Measurements from ENCODE around the gene ACKR4.
"Not testable (repeated sequence)": the region's sequence is repeated elsewhere in the genome, so short reads cannot be mapped to it uniquely, and the experiment has no call there.

The ACKR4 gene

DNA sequence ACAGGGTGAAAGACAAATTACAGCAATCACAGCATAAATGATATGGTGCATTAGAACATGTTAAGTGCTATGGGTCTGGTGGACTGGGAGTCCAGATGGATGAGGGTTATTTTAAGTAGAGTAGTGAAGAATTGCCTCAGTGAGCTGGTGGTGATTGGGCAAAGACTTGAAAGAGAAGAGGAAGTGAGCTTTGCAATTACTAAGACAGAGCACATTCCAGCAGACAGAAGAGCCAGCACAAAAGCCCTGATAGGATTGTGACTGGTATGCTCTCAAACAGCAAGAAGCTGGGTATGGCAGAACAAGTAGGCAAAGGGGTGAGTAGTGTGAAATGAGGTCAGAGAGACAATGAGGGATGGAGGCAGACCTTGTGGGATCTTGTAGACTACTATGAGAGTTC lies 2.1 kb upstream of the ACKR4 start:
- no peak for DNase-seq

DNA sequence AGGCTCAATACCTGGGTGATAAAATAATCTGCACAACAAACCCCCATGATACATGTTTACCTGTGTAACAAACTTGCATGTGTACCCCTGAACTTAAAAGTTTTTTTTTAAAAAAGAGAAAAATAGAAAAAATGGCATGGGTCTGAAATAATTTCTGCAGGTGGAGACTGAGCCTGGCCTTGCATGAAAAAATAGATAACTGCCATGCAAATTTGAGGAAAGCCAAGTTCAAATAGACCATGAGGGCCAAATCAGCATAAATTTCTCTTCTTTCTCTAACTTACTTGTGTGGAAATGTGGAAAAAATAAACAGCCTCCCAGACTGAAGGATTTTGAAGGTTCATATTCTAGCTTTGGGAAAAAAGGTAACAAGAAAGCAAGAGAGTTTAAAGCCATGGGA lies 744 bp upstream of the ACKR4 start:
- no peak for DNase-seq

DNA sequence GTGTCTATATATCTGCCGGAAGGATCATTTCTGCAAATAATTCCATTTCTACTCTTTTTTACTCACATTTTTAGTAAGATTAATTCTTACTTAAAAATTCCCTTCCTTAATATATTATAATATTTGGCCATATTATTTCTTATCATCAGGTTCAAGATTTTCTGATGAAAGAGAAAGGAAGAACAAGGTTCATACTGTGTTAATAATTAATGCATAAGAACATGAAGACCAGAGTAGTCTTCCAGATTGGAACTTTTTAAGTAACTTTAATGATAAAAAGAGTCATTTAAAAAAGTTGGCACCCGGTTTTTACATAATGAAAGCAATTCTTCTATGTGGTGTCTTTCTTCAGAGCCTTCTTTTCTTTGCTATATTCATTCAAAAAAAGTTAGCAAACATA lies 590 bp downstream of the ACKR4 start:
- DNase-seq: no peak

DNA sequence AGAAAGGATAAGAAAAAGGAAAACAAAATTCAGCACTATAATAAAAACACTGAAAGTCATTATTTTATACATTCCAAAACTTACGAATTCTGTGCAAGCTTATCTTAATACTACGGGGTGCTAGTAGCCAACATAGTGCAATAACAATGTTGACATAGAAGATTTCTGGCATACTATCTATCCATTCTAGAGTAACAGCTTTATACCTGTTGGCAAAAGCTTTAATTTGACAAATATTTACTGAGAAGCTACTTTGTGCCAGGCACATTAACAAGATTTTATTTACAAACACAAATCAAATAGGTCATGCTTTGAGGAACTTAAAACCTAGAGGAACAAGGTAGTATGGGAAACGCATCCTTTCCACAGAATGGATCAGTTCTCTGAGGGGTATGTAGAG lies 1.1 kb downstream of the ACKR4 start:
- DNase-seq: no peak

DNA sequence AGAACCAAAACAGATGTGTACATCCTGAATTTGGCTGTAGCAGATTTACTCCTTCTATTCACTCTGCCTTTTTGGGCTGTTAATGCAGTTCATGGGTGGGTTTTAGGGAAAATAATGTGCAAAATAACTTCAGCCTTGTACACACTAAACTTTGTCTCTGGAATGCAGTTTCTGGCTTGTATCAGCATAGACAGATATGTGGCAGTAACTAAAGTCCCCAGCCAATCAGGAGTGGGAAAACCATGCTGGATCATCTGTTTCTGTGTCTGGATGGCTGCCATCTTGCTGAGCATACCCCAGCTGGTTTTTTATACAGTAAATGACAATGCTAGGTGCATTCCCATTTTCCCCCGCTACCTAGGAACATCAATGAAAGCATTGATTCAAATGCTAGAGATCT lies 3.5 kb downstream of the ACKR4 start:
- not testable (repeated sequence) for DNase-seq

DNA sequence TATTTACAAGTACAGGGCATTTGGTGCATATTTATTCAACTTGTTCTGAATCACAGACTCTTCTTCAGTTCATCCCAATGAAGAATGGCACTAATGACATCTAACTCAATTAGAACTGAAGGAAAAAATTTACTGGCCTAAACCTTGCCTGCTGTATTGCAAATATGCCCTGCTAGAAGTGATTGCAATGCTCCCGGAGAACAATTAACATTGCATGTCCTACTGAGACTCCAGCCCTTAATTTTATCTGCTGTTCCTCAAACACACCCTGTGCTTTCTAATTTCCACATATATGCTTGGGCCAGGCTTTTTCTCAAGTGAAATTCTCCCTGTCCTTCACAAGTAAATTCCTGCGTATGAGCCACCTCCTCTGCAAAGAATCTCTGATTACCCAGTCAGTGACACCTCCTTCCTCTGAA lies 8.3 kb downstream of the ACKR4 start:
- no peak for DNase-seq

DNA sequence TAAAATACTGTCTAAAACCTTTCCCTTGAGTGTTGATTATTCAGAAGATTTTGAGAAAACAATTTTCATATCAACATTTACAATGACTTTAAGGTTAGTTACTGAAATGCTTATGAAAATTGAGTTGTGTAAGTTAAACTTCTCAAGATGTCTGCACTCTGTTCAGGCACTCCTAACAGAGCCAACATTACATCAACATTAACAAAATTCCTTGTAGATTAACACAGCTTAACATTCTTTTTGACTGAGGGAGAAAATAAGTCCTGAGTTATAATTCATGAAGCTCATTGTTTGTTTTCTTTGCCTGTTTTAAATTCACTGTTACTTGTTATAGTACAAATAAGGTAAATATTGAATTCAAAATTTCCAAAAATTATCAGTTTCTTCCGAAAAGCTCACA lies 9.0 kb downstream of the ACKR4 start:
- DNase-seq: no peak

DNA sequence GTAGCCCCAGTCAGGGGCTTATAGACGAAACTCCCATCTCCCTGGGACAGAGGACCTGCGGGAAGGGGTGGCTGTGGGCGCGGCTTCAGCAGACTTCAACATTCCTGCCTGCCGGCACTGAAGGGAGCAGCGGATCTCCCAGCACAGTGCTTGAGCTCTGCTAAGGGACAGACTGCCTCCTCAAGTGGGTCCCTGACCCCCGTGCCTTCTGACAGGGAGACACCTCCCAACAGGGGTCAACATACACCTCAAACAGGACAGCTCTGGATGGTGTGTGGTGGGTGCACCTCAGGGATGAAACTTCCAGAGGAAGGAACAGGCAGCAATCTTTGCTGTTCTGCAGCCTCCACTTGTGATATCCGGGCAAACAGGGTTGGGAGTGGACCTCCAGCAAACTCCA lies 9.6 kb downstream of the ACKR4 start:
- DNase-seq: not testable (repeated sequence)

DNA sequence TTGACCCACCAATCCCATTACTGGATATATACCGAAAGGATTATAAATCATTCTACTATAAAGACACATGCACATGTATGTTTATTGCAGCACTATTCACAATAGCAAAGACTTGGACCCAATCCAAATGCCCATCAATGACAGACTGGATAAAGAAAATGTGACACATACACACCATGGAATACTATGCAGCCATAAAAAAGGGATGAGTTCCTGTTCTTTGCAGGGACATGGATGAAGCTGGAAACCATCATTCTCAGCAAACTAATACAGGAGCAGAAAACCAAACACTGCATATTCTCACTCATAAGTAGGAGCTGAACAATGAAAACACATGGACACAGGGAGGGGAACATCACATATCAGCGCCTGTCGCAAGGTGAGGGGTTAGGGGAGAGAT lies 18.2 kb downstream of the ACKR4 start:
- not testable (repeated sequence) for DNase-seq

DNA sequence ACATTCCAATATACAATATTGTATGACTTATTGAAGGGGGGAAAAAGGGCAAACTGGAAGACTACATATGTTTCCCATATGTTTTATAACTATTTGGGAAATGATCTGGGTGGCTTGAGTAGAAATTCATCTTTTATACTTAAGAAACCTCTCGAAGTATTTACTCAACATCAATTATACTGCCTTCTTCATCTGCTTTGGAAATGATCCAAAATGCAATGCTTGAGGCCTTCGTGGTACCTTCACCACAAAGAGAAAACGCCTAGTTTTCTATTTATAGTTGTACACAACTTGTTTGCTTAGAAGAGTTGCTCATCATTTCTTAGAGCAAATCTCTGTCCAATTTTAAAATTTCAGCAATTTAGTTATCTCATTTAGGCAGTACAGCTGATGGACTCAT lies 18.8 kb downstream of the ACKR4 start:
- no peak for DNase-seq

DNA sequence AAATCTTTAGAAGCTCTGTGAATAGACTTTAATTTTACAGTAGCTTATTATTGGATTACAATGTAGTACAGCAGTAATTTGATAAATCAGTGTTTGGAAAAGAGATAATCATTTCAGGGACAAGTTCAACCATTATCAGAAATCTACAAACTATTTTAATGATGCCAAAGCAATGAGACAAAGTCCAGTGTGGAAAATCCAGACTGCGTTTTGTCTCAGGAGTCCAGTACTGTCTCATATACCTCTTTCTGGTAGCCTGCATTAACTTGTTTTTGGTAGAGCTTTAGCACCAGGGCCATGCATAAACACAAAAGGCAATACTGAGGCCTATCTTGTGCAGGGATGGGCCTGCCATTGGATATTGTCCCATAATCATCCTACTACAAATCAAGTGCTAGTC lies 19.7 kb downstream of the ACKR4 start:
- no peak for DNase-seq

DNA sequence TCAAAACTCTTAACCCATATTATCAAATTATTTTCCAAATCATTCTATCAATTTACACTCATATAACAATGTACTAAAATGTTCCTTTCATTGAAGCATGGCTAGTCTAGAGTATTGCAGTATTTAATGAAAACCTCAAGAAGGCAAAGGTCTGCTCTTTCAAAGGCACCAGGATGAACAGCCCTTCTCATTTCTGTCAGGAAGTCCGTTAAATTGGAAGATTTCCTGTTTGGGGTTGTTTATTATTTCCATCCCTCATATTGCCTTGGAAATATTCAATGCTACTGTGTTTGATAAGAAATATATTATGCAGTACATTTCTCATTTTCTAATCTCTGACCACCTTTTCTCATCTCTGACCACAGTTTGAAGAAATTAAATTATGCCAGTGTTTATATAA lies 25.1 kb downstream of the ACKR4 start:
- DNase-seq: no peak

DNA sequence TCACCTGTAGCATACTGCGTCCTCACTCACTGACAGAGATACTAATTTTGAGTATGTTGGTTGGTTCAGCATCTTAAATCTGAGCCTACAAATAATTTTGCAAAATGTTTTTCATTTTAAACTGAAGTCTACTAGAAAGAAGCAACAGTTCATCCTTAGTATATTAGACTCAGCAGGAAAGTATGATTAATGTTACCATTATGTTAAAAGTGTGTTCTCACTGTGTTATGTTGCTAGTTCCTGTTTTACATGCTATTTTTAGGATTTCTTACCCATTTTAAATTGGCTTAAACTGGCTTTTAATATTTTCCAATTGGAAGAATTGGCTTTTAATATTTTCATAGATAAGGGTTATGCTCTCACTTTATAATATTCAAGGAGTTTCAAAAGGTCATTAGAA lies 25.7 kb downstream of the ACKR4 start:
- DNase-seq: no peak

DNA sequence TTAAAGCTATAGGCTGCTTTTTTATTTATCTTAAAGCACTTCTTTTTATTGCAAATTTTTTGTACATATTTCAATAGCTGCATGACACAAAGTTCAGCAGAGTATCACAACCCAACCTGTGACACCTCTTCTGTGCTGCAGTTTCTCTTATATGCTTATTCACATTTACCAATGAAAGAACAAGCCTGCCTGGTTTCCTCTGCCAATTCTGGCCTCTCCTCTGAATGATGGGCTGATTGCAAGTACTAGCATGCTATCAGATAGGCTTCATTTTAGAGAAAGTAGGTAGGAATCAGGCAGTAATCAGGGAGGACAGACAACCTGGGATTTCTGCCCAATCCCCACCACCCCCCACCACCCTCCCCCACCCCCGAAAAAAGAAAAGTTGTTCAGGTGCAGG lies 26.6 kb downstream of the ACKR4 start:
- no peak for DNase-seq

DNA sequence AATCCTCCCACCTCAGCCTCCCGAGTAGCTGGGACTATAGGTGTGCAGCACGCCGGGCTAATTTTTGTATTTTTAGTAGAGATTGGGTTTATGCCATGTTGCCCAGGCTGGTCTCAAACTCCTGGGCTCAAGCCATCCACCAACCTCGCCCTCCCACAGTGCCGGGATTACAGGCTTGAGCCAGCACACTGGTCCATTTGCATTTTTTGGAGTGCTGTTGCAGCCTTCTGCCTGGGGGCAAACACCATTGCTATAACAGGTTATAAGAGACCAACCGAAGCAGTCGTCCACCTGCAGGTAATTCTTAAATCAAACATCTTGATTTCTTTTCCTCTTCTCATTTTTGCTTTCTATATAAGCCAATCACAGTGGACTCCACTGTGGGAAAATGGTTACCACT lies 27.7 kb downstream of the ACKR4 start:
- no peak for DNase-seq

DNA sequence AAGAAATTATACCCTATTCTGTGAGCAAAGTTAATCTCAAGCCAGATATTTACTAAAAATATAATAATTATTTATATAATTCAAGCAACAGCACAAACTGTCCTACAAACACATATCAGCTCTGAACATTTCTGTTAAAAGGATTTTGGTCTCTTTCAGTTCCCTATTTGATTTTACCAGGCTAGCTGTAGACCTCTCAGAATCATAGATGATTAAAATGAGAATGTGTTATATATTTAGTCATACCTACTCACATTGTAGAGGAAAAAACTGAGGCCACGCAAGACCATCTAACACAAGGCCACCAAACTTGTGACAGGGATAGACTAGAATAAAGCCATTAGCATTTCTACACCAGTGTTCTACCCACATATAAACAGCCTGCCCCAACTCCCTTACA lies 28.5 kb downstream of the ACKR4 start:
- DNase-seq: no peak

DNA sequence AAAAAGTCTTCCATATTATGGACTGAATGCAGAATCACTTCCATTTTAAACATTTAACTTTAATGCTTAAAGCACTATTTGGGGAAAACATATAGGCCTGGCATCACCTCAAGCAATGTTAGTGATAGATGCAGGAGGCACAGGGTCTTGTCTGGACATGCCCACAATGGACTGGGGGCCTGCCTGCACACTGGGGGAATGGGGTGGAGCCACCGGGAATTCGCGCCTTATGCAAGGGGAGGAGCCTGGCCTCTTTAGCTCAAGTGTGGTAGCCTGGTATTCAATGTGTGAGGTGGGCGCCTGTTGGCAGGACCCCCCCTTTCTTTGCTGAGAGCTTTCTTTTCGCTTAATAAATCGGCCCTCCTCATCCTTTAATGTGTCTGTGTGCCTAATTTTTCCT lies 29.9 kb downstream of the ACKR4 start:
- DNase-seq: no peak

DNA sequence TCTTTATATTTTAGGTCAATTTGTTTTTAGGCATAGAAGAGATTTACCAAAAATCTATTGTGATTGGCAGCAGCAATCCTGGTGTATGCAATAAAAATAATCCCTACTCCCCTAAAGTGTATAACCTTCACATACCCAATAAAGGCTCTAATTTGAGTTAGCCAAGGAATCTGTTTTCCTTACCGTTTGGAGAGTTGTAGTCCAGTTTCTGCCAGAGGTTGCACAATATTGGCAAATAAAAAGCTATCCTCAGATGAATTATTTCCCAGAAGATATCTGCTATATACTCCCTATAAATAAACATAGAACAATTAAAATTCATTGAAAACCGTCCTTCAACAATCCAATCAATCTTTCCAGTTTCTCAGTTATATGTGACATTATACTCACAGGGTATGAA lies 31.1 kb downstream of the ACKR4 start:
- no peak for DNase-seq

DNA sequence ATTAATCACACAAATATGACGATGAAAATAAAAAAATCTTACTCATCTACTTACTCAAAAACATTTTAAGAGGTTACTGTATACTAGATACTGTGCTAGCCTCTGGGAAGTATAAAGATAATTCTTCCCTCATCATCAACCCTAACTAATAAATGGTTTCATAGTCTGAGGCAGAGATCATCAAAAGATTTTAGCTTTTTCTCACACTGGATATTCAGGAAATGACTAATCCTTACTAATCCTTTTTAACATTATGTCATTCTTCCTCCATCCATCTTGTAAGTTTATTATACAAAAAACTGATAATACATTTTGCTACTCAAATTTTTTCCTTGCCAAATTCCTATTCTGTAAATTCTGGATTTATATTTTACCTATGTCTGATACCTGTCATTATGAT lies 32.9 kb downstream of the ACKR4 start:
- DNase-seq: no peak

DNA sequence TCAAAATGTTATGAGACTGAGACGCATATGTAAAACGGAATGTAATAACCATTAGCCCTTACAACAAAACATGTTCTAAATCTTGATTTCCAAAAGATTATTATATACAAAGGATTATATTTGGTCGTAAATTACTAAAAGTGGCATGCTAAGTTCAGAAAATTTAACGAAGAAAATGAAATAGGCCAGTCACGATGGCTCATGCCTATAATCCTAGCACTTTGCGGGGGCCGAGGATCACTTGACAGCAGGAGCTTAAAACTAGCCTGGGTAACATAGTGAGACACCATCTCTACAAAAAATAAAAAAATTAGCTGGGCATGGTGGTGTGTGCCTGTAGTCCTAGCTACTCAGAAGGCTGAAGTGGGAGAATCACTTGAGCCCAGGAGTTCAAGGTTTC lies 33.5 kb downstream of the ACKR4 start:
- no peak for DNase-seq

DNA sequence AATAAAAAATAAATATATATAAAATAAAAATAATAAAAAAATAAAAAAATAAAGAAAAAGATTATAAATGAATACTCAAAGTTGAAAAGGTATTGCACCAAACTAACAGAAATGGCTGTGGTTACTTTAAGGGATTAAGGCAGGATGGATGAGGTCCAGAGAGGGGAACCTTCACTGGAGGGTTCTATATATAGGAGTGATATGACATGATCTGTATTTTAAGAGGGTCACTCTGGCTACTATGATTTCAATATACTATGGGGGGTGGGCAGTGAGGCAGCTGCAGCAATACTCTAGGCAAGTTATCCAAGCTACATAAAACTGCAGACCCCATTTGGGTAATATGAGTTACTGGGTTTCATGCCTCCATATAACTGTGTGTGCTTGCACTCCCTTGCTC lies 38.0 kb downstream of the ACKR4 start:
- no peak for DNase-seq

DNA sequence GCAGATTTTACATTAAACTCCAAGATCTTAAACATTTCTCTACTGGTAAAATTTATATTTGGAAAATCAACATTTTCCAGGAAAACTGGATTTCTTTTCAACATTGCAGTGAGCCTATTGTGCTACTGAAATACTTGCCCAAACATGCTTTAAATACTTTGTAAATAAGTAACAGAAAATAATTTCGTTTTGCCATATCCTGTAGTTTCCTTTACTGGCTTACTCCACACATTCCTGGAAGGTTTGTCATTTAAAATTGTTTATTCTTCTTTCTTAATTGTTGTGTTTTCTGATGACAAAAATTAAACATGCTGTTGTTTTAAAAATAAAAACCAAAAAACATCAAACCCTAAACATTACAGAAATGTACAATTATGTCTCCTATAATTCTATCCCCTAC lies 40.5 kb downstream of the ACKR4 start:
- DNase-seq: no peak

DNA sequence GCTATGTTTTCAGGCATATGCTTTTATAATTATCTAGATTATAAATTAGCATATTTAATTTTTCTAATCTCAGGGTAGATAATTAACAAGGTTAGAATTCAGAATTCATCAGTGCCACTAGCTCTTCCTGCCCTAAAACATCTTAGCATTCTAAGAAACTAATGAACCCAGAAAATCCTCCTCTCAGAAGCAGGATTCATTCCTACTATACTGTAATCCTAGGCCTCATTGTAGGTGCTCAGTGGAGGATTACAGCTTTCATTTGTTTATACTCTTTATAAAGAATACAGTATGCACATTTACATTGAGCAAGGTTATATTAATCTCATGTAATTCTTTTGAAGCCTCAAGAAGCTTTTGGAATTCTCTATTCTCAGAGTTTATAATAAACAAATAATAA lies 41.6 kb downstream of the ACKR4 start:
- no peak for DNase-seq

DNA sequence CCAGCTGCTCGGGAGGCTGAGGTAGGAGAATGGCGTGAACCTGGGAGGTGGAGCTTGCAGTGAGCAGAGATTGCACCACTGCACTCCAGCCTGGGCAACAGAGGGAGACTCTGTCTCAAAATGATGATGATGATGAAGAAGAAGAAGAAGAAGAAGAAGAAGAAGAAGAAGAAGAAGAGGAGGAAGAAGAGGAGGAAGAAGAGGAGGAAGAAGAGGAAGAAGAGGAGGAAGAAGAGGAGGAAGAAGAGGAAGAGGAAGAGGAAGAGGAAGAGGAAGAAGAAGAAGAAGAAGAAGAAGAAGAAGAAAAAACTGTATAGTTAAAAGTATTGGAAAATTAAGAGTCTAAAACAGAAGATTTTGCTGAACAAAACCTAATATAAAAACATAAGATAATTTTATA lies 44.4 kb downstream of the ACKR4 start:
- DNase-seq: not testable (repeated sequence)

DNA sequence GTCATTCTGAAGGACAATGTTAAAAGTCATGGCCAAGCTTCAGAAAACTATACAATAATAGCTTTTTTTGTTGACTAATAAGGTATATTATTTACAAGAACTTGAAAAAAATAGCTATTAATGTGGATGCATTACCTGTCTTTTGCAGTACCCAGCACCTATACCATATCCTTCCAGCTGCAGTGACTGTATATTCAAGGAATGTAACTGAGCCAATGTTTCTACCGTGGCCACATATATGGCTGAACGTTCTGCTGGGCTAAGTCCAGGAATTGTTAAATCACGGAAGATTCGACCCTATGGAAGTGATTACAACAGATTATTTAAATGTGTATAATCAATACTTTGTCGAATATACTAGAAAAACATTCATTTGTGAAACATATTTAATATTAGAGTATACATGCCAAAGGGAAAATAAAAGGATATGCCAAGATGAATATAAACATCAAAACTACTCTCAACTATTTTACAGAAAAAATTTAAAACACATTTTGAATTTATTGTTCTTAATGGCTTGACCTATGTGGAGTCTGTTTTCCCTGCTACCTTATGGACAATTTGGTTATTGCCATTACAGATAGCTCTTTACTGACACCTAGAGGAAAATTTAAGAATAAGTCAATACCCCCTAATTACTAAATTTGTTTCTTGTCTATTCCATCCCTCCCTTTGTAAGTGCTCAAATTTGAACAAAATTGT lies 44.9 kb downstream of the ACKR4 start:
- peak; percentile 65 for DNase-seq

DNA sequence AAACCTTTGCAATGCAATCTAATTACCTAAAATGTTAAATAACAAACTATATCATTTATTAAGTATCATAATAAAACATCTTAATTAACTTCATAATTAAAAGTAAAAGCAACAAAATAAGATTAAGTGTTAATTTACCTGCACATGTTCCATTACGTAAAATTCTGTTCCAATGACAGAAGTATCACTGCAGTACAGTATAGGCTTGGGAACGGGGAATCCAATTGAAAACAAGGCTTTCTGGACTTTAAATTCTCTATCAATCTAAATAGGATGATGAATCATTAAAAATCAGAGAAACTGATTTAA lies 45.4 kb downstream of the ACKR4 start:
- DNase-seq: no peak
